Measurements from ENCODE around the gene BCL2L2. TPM values are rescaled to one million over a fixed set of nuclear protein-coding genes. Genes with fewer than 3 reads are reported as not detected.
A peak's percentile ranks its signal among the peaks of the same experiment; 100 is the strongest.

Gene BCL2L2
- total RNA-seq, 1 experiment from 2014 or later = 5.8 TPM

GRCh38 chr14:23299986-23300686 lies 6.5 kb upstream of the BCL2L2 start:
- no peak for DNase-seq (ENCODE audit: low spot score)

GRCh38 chr14:23300687-23301223 lies 5.9 kb upstream of the BCL2L2 start:
- DNase-seq (ENCODE audit: low spot score) = peak; percentile 8

GRCh38 chr14:23301288-23301968 lies 5.2 kb upstream of the BCL2L2 start:
- peak; percentile 88 for DNase-seq (ENCODE audit: low spot score)

DNA sequence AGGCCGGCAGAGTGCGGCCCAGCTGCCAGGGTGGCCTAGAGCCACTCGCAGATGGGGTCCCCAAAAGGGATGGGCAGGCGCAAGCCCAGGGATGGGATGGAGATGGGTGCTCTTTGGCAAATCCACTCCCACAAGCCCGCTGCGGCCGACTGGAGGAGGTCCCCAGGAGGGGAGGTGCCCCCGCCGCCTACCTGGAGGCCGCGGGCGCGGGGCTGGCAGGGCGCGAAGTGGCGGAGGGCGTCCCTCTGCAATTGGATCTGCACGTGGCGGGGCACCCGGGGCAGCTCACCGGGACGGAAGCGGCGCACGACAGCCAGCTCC lies 4.7 kb upstream of the BCL2L2 start:
- DNase-seq (ENCODE audit: low spot score) = no peak

DNA sequence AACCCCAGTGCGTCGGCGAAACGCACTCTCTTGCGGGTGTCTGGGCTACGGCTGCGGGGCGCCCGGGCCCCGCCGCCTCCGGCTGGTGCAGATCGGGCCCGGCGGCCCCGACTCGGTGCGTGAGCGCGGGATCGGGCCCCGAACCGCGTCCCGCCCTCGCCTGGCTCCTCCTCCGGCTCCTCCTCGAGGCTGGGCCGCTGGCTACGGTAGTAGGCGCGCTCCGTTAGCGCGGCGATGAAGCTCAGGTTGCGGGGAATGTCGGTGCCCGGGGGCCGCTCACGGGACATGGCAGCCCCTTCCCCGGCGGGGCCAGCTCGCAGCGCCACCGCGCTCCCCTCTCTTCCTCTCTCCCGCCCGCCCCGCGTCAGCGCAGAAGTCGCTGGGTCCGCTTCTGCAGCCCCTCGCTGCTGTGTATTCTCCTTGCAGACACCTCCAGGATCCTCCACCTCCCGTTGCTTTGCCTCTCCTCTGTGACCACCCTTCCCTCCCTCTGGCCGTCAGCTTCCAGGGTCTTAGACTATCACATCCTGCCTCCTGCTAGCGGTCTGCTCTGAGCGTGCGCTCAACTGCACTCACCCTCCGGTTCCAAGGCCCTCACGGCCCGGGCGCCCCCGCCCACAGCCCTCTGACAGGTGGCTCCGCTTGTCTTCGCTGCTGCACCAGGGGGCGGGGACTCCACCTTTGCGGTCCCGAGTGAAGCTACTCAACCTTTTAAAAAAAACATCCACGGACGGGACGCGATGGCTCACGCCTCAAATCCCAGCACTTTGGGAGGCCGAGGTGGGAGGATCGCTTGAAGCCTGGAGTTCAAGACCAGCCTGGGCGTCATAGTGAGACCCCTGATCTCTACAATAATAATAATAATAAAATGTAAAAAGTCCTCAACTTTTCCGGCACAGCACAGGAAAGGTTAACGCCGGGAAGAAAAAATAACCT lies 4.1 kb upstream of the BCL2L2 start, which contains the start of gene PPP1R3E:
PPP1R3E (minus strand) TSS at position 570 of the 936 bp plus-strand sequence; CDS start at position 287, 283 bp downstream.
- peak; percentile 16 for DNase-seq (ENCODE audit: low spot score)

DNA sequence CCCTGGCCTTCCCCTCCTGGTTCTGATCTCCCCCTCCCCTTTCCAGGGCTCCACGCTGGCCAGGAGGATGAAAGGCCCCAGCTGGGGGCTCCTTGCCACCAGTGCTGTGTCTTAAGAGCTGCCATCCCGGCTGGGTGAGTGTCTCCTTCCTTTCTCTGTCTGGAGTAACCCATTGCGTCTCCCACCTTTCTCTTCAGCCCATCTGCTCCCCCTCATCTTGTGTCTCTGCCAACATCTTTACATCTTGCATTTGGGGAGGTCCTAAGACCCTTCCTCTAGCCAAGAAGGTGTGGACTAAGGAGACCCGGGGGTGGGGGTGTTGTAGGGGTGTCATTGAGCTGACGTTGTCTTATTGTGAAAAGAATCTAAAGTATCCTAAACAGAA lies 505 bp downstream of the BCL2L2 start:
- DNase-seq (ENCODE audit: low spot score) = no peak

DNA sequence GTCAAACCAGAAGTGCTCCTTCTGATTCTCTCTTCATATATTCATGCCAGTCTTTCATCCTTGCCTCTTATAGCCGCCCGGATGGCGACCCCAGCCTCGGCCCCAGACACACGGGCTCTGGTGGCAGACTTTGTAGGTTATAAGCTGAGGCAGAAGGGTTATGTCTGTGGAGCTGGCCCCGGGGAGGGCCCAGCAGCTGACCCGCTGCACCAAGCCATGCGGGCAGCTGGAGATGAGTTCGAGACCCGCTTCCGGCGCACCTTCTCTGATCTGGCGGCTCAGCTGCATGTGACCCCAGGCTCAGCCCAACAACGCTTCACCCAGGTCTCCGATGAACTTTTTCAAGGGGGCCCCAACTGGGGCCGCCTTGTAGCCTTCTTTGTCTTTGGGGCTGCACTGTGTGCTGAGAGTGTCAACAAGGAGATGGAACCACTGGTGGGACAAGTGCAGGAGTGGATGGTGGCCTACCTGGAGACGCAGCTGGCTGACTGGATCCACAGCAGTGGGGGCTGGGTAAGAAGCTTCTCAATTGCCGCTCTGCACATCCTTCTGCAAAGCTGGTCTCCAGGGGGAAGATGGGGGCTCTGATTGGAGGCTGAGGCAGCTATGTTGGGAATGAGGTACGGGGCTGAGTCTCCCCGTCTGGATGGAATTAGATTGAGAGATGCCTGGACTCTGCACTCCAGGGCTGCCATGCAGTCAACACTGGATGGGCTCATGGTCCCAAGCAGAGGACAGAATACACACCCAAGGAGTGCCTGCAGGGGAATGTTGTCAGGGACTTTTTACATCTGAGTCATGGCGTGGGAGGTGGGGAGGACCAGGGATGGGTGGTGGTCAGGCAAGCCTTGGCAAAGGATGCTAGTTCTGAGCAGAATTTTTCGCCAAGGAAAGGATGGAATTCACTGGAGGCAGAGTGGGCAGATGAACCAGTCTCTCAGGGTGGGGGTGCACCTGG lies 1.3 kb downstream of the BCL2L2 start:
- peak; percentile 8 for DNase-seq (ENCODE audit: low spot score)

DNA sequence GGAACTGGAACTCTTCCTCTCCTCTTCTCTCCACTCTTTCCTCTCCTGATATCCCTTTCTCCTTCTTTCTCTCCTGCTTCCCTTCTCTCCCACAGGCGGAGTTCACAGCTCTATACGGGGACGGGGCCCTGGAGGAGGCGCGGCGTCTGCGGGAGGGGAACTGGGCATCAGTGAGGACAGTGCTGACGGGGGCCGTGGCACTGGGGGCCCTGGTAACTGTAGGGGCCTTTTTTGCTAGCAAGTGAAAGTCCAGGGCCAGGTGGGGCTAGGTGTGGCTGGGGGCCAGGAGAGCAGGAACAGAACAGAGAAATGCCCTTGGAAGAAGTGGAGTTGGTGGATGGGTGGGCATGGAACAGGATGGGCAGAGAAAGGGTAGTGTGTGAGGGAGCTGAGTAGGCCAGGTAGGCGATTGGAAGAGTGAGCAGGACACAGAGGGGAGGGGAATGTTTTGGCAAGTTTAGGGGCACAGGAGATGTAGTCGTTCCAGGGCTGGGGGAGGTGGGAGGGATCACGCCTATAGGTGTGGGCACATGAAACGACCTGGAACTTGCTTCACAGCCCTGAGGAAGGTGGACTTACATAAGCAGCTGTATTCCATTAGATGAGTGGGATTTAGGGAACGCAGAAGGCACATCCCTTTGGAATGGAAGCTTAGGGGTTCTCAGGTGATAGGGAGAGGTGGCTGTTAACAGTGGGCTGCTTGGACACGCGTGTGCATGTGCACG lies 2.2 kb downstream of the BCL2L2 start:
- DNase-seq (ENCODE audit: low spot score) = no peak

- DNase-seq (ENCODE audit: low spot score) = no peak
Observed at GRCh38 chr14:23310546-23310945, 3.9 kb downstream of the BCL2L2 start.

GRCh38 chr14:23316300-23316699 lies 9.7 kb downstream of the BCL2L2 start:
- no peak for DNase-seq (ENCODE audit: low spot score)

DNA sequence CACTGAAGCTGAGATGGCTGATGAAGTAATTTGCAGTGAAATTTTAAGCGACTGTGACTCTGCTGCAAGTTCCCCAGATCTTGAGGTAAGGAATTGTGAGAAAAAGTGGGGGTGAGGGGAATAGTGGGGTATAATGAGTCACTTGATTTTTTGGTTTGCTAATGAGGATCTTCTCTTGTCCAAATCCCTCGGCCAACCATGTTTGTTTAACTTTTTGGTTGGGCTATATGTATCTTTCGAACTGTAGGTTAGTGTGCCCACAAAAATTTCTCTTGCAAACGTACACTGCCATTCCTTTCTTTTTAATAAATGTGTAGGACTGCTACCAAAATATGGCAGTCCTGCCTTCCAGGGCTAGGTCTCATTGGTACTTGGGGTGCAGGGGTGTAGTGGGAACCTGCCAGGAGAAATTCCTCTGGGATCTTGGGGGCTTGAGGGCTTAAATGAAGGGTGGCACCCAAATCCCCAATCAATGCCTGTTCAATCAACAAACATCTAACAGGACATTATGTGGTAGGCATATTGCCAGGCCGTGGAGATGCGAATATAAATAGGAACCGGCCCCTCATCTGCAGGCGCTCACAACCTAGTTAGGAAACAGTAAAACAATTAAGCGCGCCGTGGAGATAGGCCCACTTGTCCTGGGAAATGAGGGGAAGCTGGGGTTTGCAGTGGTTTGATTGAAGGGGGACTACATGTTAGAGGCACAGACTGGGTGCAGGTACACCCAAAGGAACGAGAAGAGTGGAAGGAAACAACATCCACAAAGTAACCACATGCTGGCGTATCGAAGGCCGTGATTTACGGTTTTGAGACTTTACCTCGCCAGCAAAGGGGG lies 13.3 kb downstream of the BCL2L2 start:
- DNase-seq (ENCODE audit: low spot score) = no peak

DNA sequence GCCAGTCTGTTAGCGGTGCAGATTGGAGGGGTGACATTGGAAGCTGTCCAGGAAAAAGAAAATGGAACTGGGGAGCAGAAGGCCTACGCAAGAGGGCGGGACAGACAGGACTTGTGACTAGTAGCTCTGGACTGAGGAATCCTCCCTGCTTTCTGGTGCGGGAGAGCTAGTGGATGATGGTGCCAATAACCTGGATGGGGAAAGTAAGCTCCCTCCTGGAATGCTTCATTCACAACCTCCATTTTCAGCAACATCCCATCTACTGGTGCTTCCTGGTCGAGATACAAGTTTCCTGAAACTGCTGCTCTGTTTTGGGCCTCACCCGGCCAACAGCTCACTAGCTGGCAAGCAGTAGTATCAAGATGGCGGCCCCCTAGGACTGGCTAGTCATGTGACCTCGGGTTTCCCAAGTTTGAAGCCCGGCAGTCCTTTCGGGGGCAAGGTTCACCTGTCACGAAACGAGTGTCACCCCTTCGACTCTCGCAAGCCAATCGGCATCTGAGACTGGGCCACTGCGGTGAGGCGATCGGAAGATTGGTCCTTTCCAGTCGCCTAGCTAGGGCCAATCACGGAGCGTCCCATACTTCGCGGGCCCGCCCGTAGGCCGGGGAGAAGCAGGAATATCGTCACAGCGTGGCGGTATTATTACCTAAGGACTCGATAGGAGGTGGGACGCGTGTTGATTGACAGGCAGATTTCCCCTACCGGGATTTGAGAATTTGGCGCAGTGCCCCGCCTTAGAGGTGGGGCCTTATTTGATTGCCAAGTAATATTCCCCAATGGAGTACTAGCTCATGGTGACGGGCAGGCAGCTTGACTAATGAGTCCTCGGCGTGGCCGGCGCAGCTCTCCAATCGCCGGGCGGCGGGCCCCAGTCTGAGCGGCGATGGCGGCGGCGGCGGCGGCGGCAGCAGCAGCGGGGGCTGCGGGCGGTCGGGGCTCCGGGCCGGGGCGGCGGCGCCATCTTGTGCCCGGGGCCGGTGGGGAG lies 14.2 kb downstream of the BCL2L2 start, which contains the start of gene PABPN1:
PABPN1 (plus strand) TSS at position 874 of the 988 bp plus-strand sequence; CDS start at position 887, 13 bp downstream.
- peak; percentile 97 for DNase-seq (ENCODE audit: low spot score)

- DNase-seq (ENCODE audit: low spot score) = peak; percentile 6
Observed at GRCh38 chr14:23321572-23322547, 15.2 kb downstream of the BCL2L2 start.

- no peak for DNase-seq (ENCODE audit: low spot score)
Observed at GRCh38 chr14:23322568-23323517, 16.2 kb downstream of the BCL2L2 start.

DNA sequence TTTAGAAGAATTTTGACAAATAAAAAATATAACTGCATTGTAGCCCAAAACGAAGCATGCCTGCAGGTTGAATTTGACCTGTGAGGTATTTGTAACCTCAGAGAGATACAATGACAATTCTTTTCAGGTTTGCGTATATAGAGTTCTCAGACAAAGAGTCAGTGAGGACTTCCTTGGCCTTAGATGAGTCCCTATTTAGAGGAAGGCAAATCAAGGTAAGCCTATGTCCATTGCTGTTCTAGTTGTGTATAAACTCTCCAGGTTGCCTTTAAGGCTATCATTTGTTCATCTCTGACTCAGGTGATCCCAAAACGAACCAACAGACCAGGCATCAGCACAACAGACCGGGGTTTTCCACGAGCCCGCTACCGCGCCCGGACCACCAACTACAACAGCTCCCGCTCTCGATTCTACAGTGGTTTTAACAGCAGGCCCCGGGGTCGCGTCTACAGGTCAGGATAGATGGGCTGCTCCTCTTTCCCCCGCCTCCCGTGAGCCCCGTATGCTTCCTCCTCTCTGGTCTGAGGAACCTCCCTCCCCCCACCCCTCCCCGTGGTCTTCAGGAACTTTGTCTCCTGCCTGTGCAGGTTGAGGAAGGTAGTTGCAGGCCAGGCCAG lies 17.3 kb downstream of the BCL2L2 start:
- no peak for DNase-seq (ENCODE audit: low spot score)
